ENCODE results near the gene ITPR3. TPM values are rescaled to one million over a fixed set of nuclear protein-coding genes. Genes with fewer than 3 reads are reported as not detected.

Gene ITPR3
- total and polyA plus RNA-seq, 2 of the 13 experiments (the other 11 are each of a cell fraction or from before 2014, with no cell fraction given), result 3.8 to 21.4 TPM

DNA sequence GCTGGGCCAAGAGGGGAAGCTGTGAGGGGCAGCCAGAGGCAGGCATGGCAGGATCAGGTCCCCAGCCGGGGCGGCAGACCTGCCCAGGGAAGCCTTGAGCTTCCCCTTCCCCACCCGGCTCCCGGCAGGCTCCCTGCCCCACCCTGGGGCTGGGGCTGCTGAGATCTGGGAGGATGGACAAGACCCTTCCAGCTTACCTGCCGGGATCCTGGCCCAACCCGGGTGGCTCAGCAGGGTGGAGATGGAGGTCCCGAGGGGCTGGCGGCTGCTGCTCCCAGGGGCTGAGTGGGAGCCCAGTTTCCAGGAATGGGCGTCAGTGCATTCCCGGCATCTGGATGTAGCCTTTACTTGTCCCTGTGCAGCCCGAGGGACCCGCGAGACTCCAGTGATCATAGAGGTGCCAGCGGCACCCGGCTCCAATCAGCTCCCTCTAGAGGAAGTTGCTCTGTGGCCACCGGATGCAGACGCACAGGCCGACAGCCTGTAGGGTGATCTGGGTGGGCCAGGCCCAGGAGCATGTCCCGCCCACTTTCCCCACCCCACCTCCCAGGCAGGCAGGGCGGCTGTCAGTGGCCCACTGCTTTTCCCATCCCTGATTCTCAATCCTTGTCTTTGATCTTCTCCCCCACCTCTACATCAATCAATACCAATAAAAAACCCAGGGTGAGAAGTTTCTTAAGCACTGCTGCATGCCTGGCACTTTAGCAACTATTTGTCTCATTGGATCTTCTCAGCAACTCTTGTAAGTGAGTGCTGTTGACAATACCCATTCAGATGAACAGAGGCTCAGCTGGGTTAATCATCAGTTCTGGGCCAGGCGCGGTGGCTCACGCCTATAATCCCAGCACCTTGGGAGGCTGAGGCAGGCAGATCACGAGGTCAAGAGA, 41.1 kb upstream of the ITPR3 start, which contains the start of gene BAK1 (continued):
- TF ChIP-seq IRF2 (CRISPR knock-in tag; IDR thresholded peaks at IDR 0.05), result peak; percentile 66; the same call in 1 of the 2 replicates
- no peak for TF ChIP-seq MZF1 (CRISPR knock-in tag; IDR thresholded peaks at IDR 0.05; ENCODE audit: borderline replicate concordance)
- TF ChIP-seq, protein P1, sequence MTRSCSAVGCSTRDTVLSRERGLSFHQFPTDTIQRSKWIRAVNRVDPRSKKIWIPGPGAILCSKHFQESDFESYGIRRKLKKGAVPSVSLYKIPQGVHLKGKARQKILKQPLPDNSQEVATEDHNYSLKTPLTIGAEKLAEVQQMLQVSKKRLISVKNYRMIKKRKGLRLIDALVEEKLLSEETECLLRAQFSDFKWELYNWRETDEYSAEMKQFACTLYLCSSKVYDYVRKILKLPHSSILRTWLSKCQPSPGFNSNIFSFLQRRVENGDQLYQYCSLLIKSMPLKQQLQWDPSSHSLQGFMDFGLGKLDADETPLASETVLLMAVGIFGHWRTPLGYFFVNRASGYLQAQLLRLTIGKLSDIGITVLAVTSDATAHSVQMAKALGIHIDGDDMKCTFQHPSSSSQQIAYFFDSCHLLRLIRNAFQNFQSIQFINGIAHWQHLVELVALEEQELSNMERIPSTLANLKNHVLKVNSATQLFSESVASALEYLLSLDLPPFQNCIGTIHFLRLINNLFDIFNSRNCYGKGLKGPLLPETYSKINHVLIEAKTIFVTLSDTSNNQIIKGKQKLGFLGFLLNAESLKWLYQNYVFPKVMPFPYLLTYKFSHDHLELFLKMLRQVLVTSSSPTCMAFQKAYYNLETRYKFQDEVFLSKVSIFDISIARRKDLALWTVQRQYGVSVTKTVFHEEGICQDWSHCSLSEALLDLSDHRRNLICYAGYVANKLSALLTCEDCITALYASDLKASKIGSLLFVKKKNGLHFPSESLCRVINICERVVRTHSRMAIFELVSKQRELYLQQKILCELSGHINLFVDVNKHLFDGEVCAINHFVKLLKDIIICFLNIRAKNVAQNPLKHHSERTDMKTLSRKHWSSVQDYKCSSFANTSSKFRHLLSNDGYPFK (CRISPR knock-in tag; IDR thresholded peaks at IDR 0.05; ENCODE audit: borderline replicate concordance), result peak; percentile 69; the same call in 1 of the 2 replicates
- 0 out of 2 replicates have a peak, but pooled peaks have one; percentile 43 for TF ChIP-seq ZNF570 (CRISPR knock-in tag; IDR thresholded peaks at IDR 0.05; ENCODE audit: borderline replicate concordance)
- TF ChIP-seq, protein P2, sequence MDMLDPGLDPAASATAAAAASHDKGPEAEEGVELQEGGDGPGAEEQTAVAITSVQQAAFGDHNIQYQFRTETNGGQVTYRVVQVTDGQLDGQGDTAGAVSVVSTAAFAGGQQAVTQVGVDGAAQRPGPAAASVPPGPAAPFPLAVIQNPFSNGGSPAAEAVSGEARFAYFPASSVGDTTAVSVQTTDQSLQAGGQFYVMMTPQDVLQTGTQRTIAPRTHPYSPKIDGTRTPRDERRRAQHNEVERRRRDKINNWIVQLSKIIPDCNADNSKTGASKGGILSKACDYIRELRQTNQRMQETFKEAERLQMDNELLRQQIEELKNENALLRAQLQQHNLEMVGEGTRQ (IDR thresholded peaks at IDR 0.05; ENCODE audit: low read depth, low read length), result no peak
- TF ChIP-seq, protein P2 (CRISPR knock-in tag; IDR thresholded peaks at IDR 0.05; ENCODE audit: borderline replicate concordance), result no peak
- TF ChIP-seq DNMT3B (CRISPR knock-in tag; conservative IDR thresholded peaks at IDR 0.05), result no peak
- TF ChIP-seq ZNF749 (CRISPR knock-in tag; IDR thresholded peaks at IDR 0.05; ENCODE audit: borderline replicate concordance), result no peak; the same call in 1 of the 2 replicates
- no peak for TF ChIP-seq SETDB1 (CRISPR knock-in tag; IDR thresholded peaks at IDR 0.05; ENCODE audit: borderline replicate concordance)
- no peak; the same call in 1 of the 2 replicates for TF ChIP-seq KLF11 (CRISPR knock-in tag; IDR thresholded peaks at IDR 0.05)
- peak; percentile 62 for TF ChIP-seq ZNF331 (CRISPR knock-in tag; IDR thresholded peaks at IDR 0.05)
- no peak for TF ChIP-seq EP300 (IDR thresholded peaks at IDR 0.05; ENCODE audit: low read depth in 2 of 2, low read length in 2 of 2)
- no peak for TF ChIP-seq EP300 (CRISPR knock-in tag; IDR thresholded peaks at IDR 0.05; ENCODE audit: borderline replicate concordance)
- TF ChIP-seq, protein P3, sequence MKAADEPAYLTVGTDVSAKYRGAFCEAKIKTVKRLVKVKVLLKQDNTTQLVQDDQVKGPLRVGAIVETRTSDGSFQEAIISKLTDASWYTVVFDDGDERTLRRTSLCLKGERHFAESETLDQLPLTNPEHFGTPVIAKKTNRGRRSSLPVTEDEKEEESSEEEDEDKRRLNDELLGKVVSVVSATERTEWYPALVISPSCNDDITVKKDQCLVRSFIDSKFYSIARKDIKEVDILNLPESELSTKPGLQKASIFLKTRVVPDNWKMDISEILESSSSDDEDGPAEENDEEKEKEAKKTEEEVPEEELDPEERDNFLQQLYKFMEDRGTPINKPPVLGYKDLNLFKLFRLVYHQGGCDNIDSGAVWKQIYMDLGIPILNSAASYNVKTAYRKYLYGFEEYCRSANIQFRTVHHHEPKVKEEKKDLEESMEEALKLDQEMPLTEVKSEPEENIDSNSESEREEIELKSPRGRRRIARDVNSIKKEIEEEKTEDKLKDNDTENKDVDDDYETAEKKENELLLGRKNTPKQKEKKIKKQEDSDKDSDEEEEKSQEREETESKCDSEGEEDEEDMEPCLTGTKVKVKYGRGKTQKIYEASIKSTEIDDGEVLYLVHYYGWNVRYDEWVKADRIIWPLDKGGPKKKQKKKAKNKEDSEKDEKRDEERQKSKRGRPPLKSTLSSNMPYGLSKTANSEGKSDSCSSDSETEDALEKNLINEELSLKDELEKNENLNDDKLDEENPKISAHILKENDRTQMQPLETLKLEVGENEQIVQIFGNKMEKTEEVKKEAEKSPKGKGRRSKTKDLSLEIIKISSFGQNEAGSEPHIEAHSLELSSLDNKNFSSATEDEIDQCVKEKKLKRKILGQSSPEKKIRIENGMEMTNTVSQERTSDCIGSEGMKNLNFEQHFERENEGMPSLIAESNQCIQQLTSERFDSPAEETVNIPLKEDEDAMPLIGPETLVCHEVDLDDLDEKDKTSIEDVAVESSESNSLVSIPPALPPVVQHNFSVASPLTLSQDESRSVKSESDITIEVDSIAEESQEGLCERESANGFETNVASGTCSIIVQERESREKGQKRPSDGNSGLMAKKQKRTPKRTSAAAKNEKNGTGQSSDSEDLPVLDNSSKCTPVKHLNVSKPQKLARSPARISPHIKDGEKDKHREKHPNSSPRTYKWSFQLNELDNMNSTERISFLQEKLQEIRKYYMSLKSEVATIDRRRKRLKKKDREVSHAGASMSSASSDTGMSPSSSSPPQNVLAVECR (CRISPR knock-in tag; IDR thresholded peaks at IDR 0.05; ENCODE audit: borderline replicate concordance), result peak; percentile 73; the same call in 1 of the 2 replicates
- TF ChIP-seq, protein P4, sequence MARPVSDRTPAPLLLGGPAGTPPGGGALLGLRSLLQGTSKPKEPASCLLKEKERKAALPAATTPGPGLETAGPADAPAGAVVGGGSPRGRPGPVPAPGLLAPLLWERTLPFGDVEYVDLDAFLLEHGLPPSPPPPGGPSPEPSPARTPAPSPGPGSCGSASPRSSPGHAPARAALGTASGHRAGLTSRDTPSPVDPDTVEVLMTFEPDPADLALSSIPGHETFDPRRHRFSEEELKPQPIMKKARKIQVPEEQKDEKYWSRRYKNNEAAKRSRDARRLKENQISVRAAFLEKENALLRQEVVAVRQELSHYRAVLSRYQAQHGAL (CRISPR knock-in tag; IDR thresholded peaks at IDR 0.05; ENCODE audit: not compliant biosample characterization), result no peak
- TF ChIP-seq ATAD3A (CRISPR knock-in tag; IDR thresholded peaks at IDR 0.05), result no peak
- TF ChIP-seq GABPB1 (CRISPR knock-in tag; IDR thresholded peaks at IDR 0.05), result peak; percentile 96

Data from HepG2 (cell line).